T-helper 1 cell (primary cell): ENCODE data around the gene HHATL.
"Not testable (repeated sequence)": the region's sequence is repeated elsewhere in the genome, so short reads cannot be mapped to it uniquely, and the experiment has no call there.

Experiments used
- DNase-seq, 5 donors: peaks; one replicate each; pipeline ENCODE4 v3.0.0-alpha.2; 2012 to 2020

Gene HHATL

DNA sequence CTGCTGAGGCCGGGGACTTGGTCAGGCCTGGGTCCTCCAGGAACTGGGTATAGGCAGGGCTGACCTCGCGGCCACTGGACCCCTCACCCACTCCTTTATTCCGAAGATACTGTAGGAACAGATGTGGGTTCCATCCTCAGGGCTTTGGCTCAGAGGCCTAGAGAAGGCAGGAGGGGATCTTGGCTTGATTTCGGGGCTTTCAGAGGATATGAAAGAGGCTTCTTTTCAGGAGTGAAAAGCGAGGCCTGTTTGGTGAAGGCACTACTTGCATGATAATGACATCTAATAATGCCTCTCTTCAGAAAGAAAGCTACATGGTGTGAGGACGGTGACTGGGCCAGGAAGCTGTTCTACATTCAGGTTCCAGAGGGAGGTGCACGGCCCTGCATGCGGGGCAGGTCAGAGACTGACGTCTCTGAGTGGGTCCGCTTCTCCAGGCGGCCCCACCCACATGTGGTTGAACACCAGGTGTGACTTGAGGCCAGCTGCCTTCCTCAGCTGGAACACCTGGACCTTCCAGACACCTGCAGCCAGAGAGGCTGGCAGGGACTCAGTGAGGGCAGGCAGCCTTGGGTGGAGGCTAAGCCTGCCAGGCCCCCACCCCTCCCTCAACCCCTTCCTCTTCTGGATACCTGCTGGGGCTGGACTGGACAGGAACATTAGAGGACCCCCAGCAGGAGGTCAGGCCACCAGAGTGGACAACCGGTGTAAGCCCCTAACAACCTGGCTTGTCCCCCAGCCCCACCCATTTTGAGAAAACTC lies 31.1 kb upstream of the HHATL start:
- no peak for DNase-seq

DNA sequence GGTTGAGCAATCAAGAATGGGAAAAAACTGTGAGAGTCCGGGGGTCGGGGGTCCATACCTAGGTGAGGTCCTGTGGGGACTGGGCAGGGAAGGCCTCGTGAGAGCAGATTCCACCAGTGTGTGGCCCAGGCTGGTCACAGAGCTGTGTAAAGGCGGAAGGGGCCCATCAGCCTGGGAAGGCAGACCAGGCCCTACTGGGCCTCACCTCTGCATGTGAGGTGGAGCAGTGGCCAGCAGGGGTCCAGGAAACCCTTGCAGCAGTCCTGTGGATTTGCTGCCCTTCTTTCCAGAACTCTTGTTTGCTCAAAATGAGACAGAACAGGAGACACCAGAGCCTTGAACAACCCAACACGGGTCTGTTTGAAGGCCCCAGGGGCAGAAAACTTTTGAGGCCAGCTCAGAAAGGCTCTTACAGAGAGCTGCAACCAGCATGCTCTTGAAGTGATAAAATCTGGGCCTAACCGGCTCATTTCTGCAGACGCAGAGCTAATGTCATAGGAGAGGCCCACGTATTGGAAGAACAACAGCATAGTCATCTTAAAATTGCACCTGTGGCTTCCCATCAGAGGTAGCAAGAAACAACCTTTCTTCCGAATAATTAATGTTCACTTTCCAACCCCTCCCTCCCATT lies 30.3 kb upstream of the HHATL start:
- DNase-seq: no peak

- no peak for DNase-seq
Observed at GRCh38 chr3:42732196-42732828, 29.7 kb upstream of the HHATL start.

DNA sequence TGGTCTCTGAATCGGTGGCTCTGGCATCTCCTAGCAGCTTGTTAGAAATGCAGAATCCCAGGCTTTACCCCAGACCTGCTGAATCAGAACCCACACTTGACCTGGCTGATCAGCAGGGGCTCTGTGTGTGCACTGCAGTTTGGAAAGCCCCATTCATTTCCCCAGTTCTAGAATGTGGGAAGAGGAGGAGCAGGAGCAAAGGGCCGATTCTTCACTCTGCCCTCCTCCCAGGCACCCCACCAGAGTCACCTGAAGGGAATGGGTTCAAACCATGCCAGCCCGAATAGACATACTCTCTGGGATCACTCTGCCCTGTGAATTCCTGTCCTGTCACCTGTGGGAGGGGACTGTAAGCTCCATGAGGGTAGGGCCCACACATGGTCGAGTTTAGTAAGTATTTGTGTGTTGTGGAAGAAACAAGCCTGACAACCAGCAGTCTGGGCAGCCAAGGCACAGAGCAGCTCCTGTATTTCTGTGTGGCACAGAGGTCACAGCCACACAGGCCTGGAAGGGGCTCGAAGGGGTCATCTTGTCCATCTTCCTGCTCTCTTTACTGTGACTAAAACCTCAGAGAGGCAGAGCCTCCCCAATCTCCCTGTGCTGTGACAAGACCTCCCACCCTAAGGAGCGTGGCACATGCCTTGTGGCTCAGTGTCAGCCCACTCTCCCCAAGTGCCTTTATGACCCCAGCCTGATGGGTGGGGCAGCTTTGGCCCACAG lies 29.0 kb upstream of the HHATL start:
- DNase-seq: no peak

DNA sequence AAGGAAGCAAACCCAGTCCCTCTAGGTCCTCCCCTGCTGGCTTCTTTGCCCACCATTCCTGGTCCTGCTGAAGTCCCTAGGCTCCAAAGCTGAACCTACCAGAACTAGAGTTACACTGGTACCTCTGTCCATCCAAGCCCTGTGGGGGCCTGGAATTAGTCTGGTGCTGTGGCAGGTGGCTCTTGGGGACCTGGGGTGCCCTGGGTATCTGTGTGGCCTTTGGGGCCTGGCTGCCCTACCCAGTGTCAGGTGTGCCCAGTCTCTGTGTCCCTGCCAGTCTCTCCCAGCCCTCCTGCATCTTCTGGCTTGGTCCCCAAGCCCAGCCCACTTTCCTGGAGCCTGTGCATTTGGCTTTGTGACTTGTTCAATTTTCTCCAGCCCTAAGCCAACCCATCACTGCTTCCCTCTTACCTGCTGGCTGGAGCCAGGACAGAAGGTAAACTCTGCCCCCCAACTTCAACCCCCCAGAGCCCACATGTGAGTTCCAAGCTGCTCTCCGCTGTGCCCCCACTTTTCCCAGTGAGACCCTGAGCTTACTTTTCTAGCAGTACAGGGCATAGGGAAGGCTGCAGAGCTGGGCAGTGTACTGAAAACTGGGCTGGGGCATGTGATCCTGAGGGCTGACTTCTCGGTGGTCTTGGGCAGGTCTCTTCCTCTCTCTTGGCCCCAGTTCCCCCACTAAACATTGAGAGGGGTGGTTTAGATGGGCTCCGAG lies 28.3 kb upstream of the HHATL start:
- DNase-seq: no peak

DNA sequence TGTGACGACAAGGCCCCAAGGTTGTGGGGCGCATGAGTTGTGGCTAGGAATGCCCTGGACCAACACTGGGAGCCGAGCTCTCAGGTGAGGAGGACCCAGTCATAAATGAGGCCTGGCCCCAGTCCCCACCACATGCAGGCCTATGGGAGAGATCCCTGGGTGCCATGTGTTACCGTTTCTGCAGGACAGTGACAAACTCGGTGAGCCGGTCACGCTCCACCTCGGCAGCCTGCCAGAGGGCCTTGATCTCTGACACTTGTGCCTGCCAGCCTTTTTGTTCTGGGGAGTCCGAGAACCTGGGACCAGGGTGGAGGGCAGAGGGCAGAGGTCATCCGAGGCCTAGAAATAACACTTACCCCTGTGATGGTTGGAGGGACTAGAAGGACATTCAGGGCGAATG lies 27.7 kb upstream of the HHATL start:
- DNase-seq: no peak

DNA sequence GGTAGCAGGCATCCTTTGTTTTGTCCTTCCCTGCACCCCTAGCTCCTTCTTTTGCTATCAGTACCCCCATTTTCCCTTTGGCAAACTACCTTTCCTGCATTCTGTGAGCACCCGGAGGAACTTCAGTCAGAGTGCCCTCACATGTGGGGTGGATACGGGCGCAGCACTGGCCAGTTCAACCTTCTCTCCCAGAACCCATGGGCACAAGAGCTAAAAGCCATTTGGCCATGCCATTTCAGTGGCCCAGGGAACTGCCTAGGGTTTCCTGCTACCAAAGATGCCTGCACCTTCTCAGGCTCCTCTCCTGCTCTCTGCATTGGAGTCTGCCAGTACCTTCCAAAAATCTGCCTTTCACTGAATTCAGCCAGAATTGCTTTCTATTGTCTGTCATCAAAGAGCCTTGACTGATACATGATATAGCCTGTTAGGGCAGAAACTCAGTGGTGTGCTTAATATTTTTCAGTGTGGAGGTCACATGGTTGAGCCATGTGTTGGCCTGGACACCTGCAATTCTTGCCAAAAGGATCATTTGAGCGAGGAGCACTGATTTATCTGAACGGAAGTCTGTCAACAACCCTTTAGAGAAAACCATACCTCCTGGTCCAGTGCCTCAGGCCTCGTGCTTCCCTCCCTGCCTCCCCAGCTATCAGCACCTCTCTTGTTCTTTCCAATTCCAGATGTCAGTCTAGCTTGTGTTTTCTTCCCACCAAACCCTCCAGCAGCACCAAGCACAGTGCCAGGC lies 27.0 kb upstream of the HHATL start:
- no peak for DNase-seq

DNA sequence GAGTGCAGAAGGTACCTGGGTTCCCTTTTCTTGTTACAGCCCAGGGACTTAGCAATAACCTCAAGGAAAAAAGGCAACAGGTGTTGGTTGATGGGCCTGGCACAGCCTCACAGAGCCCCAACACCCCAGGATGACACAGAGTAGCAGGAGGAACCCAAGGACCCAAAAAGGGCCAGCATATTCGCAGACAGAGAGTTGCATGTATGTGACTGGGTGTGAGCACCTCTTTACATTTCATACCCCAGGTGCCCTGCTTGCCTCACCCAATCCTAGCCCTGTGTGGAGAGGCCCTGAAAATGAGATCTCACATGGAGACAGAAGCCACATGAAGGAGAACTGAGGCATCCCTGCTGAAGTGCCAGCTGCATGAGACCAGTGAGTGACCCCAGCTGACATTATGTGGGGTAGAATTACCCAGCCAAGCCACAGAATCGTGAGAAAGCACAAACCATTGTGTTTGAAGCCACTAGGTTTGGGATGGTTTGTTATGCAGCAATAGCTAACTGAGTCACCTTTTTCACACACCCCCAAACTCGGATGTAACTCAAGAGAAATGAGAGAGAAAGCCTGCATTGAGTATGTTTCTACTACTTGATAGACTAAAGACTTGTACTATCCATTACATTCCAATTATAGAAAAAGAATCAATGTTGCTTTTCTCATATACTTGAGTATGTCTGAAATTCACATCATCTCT lies 26.2 kb upstream of the HHATL start:
- DNase-seq: no peak

- no peak for DNase-seq
Observed at GRCh38 chr3:42728056-42728455, 25.5 kb upstream of the HHATL start.

DNA sequence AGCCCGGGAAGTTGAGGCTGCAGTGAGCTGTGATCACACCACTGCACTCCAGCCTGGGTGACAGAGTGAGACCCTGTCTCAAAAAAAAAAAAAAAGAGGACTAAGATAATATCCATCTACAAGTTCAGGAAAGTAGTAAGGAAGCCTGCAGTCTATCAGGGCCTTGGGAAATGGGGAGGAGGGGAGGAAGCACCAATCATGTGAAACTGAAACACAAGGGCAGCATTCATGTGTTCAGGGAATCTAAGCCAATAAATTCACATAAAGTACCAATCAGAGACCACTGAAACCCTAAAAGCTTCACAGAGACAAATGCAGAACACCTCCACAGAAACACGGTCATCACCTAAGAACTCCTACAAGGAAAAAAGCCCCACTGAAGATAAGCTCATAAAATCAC lies 22.9 kb upstream of the HHATL start:
- DNase-seq: no peak

GRCh38 chr3:42723219-42723618 lies 20.6 kb upstream of the HHATL start:
- no peak for DNase-seq

DNA sequence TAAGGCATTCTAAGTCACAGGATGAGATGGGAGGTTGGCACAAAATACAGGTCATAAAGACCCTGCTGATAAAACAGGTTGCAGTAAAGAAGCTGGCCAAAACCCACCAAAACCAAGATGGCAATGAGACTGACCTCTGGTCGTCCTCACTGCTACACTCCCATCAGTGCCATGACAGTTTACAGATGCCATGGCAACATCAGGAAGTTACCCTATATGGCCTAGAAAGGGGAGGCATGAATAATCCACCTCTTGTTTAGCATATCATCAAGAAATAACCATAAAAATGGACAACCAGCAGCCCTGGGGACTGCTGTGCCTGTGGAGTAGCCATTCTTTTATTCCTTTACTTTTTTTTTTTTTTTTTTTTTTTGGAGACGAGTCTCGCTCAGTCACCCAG lies 19.8 kb upstream of the HHATL start:
- DNase-seq: not testable (repeated sequence)

DNA sequence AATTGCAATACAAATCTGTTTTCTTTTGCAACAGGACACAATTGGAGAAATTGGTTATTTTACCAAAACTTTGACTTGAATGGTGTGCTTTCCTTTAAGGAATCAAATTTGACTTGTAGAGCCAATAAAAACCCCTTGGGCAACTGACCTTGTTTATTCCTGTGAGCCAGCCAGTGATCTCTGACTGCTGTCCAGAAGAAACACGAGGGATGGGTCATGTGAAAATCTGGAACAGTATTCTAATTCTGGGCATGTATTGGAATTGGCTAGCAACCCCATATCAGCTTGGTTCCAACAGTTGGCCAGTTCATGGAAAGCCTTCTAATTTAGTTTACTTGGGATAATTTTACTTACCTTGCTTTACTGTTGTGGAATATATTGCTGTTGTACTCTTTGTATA lies 19.1 kb upstream of the HHATL start:
- DNase-seq: no peak

- DNase-seq: no peak
Observed at GRCh38 chr3:42720126-42720525, 17.5 kb upstream of the HHATL start.

DNA sequence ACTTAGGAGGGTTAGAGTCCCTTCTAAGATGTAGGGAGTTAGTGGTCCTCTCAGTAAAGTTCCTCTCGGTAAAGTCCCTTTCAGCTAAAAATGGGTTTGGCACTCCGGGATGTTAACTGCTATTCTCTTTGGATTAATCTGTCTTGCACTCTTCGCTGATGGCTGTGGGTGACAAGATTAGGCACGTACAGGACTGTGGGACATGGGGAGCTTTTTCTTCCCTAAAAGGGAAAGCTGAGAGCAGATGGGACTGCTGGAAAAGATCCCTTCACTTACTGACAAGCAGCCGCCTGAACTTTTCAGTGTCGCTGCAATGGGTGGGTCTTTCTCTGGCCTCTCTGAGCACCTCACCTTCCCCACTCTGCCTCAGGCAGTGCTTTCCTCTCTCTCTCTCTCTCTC lies 16.4 kb upstream of the HHATL start:
- no peak for DNase-seq

- no peak for DNase-seq
Observed at GRCh38 chr3:42718338-42718737, 15.7 kb upstream of the HHATL start.

- DNase-seq: no peak
Observed at GRCh38 chr3:42717306-42717705, 14.7 kb upstream of the HHATL start.

DNA sequence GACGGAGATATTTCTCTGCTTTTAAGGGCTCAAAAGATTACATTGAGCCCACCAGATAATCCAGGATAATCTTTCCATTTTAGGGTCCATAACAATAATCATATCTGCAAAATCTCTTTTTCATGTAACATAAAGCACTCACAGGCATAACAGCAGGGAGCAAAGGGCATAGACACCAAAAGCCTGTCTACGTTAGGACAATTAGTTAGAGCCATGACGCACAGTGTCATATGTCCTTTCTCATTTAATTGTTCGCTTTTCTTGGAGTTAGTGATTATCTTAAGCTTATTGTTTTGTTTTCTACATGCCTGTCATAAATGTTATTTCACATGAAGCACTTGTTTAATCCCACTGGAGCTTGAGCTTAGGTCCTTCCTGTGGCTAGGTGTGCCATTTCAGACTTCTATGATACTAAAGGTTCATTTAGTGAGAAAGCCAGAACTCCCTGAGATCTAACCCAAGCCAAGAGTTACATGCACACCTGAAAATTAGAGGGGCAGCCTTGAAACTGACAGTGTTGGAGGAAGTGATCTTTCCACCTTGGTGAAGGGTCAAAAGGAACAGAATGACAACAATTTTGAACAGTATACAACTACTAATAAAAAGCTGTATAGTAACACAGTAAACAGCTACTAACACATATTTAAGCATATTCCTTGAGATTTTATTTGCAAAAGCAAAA lies 11.7 kb upstream of the HHATL start:
- no peak for DNase-seq

- no peak for DNase-seq
Observed at GRCh38 chr3:42713747-42714146, 11.1 kb upstream of the HHATL start.

- no peak for DNase-seq
Observed at GRCh38 chr3:42712688-42713372, 10.2 kb upstream of the HHATL start.

DNA sequence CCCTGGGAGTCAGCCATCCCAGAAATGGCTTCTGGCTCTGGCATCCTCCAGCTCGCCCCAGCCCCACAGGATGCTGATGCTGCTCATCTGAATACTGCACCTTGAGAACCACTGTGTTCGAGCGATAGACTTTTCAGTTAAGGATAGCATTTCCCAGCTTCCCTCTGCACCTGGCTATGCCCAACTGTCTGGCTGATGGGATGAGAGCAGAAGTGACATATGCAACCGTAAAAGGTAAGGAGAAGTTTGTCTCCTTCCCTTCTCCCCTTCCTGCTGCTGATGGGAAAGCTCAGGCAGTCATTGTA lies 9.7 kb upstream of the HHATL start:
- DNase-seq: no peak
